ENCODE results near the gene PAF1. TPM values are rescaled to one million over a fixed set of nuclear protein-coding genes. Genes with fewer than 3 reads are reported as not detected.

Gene PAF1
- total and polyA plus RNA-seq, 2 of the 13 experiments (the other 11 are each of a cell fraction or from before 2014, with no cell fraction given) = 30.2 to 31.1 TPM

DNA sequence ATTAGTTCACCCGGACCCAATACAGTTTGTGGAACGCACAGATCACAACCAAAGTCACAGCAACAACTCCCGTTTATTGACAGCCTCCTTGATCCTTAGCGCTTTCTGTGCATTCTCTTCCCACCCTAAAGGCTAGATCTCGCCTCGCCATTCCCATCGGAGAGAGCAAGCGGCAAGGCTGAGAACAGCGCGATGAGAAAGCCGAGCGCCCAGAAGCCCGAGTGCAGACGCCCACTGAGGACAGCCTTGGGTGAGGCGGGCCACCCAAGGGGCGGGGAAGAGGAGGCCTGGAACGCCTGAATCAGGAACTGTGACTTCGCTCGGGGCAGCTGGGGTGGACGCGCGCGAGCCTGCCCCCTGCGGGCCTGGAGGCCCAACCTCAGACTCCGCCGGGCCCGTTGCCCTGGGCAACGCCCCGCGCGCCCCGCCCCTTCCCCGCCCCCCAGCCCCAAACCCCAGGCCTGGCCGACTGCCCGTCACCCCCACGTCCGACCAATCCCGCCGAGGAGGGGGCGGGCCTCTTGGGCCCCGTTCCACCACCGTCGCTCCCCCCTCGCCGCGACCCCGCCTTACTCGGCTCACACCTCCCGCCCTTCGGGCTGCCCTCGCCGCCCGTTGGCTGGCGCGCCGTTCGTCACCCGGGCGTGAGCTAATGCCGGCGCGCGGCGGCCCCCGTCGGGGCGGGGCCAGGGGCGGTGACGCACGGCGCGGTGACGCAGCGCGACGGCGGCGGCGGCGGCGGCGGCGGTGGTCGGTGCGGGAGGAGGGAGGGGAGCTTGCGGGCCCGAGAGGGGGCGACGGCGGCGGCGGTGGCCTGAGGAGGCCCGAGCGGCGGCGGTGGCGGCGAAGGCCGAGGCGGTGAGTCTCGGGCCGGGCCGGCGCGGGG is 48.9 kb downstream of the PAF1 start, which contains the start of gene SAMD4B (continued):
- peak; percentile 86 for TF ChIP-seq ZNF124 (CRISPR knock-in tag; IDR thresholded peaks at IDR 0.05)
- TF ChIP-seq ZMAT3 (CRISPR knock-in tag; conservative IDR thresholded peaks at IDR 0.05) = peak; percentile 85
- peak; percentile 66; the same call in 1 of the 2 replicates for TF ChIP-seq MYC (CRISPR knock-in tag; IDR thresholded peaks at IDR 0.05; ENCODE audit: borderline replicate concordance)
- TF ChIP-seq FOXA3 (CRISPR knock-in tag; IDR thresholded peaks at IDR 0.05) = peak; percentile 47; the same call in 1 of the 2 replicates
- TF ChIP-seq, protein P1, sequence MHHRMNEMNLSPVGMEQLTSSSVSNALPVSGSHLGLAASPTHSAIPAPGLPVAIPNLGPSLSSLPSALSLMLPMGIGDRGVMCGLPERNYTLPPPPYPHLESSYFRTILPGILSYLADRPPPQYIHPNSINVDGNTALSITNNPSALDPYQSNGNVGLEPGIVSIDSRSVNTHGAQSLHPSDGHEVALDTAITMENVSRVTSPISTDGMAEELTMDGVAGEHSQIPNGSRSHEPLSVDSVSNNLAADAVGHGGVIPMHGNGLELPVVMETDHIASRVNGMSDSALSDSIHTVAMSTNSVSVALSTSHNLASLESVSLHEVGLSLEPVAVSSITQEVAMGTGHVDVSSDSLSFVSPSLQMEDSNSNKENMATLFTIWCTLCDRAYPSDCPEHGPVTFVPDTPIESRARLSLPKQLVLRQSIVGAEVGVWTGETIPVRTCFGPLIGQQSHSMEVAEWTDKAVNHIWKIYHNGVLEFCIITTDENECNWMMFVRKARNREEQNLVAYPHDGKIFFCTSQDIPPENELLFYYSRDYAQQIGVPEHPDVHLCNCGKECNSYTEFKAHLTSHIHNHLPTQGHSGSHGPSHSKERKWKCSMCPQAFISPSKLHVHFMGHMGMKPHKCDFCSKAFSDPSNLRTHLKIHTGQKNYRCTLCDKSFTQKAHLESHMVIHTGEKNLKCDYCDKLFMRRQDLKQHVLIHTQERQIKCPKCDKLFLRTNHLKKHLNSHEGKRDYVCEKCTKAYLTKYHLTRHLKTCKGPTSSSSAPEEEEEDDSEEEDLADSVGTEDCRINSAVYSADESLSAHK (CRISPR knock-in tag; IDR thresholded peaks at IDR 0.05; ENCODE audit: borderline replicate concordance) = no peak
- 0 out of 2 replicates have a peak, but pooled peaks have one; percentile 58 for TF ChIP-seq MZF1 (CRISPR knock-in tag; IDR thresholded peaks at IDR 0.05; ENCODE audit: borderline replicate concordance)
- no peak for TF ChIP-seq SOX6 (IDR thresholded peaks at IDR 0.05)
- peak; percentile 67 for TF ChIP-seq SOX6 (CRISPR knock-in tag; IDR thresholded peaks at IDR 0.05)
- TF ChIP-seq RFX3 (CRISPR knock-in tag; IDR thresholded peaks at IDR 0.05) = peak; percentile 71
- peak; percentile 66 for TF ChIP-seq ZNF781 (CRISPR knock-in tag; IDR thresholded peaks at IDR 0.05; ENCODE audit: borderline replicate concordance, not compliant biosample characterization)
- 0 out of 2 replicates have a peak, but pooled peaks have one; percentile 38 for TF ChIP-seq ZNF383 (CRISPR knock-in tag; IDR thresholded peaks at IDR 0.05; ENCODE audit: borderline replicate concordance)
- peak; percentile 90 for TF ChIP-seq SP2 (CRISPR knock-in tag; IDR thresholded peaks at IDR 0.05)
- 0 out of 2 replicates have a peak, but pooled peaks have one; percentile 84 for TF ChIP-seq ZNF550 (CRISPR knock-in tag; IDR thresholded peaks at IDR 0.05; ENCODE audit: borderline replicate concordance)
- TF ChIP-seq, protein P2, sequence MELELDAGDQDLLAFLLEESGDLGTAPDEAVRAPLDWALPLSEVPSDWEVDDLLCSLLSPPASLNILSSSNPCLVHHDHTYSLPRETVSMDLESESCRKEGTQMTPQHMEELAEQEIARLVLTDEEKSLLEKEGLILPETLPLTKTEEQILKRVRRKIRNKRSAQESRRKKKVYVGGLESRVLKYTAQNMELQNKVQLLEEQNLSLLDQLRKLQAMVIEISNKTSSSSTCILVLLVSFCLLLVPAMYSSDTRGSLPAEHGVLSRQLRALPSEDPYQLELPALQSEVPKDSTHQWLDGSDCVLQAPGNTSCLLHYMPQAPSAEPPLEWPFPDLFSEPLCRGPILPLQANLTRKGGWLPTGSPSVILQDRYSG (CRISPR knock-in tag; IDR thresholded peaks at IDR 0.05) = no peak; the same call in 1 of the 2 replicates
- TF ChIP-seq, protein P3, sequence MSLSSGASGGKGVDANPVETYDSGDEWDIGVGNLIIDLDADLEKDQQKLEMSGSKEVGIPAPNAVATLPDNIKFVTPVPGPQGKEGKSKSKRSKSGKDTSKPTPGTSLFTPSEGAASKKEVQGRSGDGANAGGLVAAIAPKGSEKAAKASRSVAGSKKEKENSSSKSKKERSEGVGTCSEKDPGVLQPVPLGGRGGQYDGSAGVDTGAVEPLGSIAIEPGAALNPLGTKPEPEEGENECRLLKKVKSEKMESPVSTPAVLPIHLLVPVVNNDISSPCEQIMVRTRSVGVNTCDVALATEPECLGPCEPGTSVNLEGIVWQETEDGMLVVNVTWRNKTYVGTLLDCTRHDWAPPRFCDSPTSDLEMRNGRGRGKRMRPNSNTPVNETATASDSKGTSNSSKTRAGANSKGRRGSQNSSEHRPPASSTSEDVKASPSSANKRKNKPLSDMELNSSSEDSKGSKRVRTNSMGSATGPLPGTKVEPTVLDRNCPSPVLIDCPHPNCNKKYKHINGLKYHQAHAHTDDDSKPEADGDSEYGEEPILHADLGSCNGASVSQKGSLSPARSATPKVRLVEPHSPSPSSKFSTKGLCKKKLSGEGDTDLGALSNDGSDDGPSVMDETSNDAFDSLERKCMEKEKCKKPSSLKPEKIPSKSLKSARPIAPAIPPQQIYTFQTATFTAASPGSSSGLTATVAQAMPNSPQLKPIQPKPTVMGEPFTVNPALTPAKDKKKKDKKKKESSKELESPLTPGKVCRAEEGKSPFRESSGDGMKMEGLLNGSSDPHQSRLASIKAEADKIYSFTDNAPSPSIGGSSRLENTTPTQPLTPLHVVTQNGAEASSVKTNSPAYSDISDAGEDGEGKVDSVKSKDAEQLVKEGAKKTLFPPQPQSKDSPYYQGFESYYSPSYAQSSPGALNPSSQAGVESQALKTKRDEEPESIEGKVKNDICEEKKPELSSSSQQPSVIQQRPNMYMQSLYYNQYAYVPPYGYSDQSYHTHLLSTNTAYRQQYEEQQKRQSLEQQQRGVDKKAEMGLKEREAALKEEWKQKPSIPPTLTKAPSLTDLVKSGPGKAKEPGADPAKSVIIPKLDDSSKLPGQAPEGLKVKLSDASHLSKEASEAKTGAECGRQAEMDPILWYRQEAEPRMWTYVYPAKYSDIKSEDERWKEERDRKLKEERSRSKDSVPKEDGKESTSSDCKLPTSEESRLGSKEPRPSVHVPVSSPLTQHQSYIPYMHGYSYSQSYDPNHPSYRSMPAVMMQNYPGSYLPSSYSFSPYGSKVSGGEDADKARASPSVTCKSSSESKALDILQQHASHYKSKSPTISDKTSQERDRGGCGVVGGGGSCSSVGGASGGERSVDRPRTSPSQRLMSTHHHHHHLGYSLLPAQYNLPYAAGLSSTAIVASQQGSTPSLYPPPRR (CRISPR knock-in tag; IDR thresholded peaks at IDR 0.05; ENCODE audit: borderline replicate concordance) = peak; percentile 49; the same call in 1 of the 2 replicates
- peak; percentile 32 for TF ChIP-seq HNRNPK (IDR thresholded peaks at IDR 0.05; ENCODE audit: low read depth, low read length, poor library complexity, severe bottlenecking)
- TF ChIP-seq, protein P4, sequence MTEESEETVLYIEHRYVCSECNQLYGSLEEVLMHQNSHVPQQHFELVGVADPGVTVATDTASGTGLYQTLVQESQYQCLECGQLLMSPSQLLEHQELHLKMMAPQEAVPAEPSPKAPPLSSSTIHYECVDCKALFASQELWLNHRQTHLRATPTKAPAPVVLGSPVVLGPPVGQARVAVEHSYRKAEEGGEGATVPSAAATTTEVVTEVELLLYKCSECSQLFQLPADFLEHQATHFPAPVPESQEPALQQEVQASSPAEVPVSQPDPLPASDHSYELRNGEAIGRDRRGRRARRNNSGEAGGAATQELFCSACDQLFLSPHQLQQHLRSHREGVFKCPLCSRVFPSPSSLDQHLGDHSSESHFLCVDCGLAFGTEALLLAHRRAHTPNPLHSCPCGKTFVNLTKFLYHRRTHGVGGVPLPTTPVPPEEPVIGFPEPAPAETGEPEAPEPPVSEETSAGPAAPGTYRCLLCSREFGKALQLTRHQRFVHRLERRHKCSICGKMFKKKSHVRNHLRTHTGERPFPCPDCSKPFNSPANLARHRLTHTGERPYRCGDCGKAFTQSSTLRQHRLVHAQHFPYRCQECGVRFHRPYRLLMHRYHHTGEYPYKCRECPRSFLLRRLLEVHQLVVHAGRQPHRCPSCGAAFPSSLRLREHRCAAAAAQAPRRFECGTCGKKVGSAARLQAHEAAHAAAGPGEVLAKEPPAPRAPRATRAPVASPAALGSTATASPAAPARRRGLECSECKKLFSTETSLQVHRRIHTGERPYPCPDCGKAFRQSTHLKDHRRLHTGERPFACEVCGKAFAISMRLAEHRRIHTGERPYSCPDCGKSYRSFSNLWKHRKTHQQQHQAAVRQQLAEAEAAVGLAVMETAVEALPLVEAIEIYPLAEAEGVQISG (CRISPR knock-in tag; IDR thresholded peaks at IDR 0.05) = peak; percentile 99

Data from HepG2 (cell line).